ENCODE measurements around the gene MYL12B. TPM values are rescaled to one million over a fixed set of nuclear protein-coding genes. Genes with fewer than 3 reads are reported as not detected.
"Not testable (repeated sequence)": the region's sequence is repeated elsewhere in the genome, so short reads cannot be mapped to it uniquely, and the experiment has no call there.

MYL12B gene
- total RNA-seq, 1 donor from 2014 or later, result 168 TPM

GRCh38 chr18:3281456-3282400, 19.8 kb downstream of the MYL12B start:
- intact Hi-C loops (cut with micrococcal nuclease), result loop anchor here (1.0 to 5.0 kb wide), 2 partner anchors 176 to 385 kb away; no protein-coding TSS in a partner anchor
- DNase-seq (no peak), ATAC-seq (peak; percentile 85)

GRCh38 chr18:3283253-3283863, 21.4 kb downstream of the MYL12B start:
- no peak for DNase-seq
- ATAC-seq, result no peak
- intact Hi-C loops (cut with micrococcal nuclease), result loop anchor here (5.0 kb wide), 1 partner anchor 174 kb away; no protein-coding TSS in a partner anchor

- intact Hi-C loops (cut with micrococcal nuclease), result loop anchor here (5.0 kb wide), 1 partner anchor 173 kb away; no protein-coding TSS in a partner anchor
- ATAC-seq, result no peak
- DNase-seq, result no peak
Measured at GRCh38 chr18:3283908-3284307, 22.0 kb downstream of the MYL12B start.

GRCh38 chr18:3284501-3284900, 22.6 kb downstream of the MYL12B start:
- intact Hi-C loops (cut with micrococcal nuclease), result loop anchor here (5.0 kb wide), 1 partner anchor 173 kb away; no protein-coding TSS in a partner anchor
- ATAC-seq (no peak), DNase-seq (no peak)

GRCh38 chr18:3286159-3286558, 24.2 kb downstream of the MYL12B start:
- no peak for ATAC-seq
- DNase-seq, result no peak
- intact Hi-C loops (cut with micrococcal nuclease), result no loop called here

GRCh38 chr18:3293196-3293951, 31.4 kb downstream of the MYL12B start:
- DNase-seq, result no peak
- intact Hi-C loops (cut with micrococcal nuclease), result loop anchor here (10.0 kb wide), 1 partner anchor 711 kb away; no protein-coding TSS in a partner anchor
- no peak for ATAC-seq

GRCh38 chr18:3294435-3295080, 32.6 kb downstream of the MYL12B start:
- ATAC-seq, result no peak
- no peak for DNase-seq
- intact Hi-C loops (cut with micrococcal nuclease), result loop anchor here (10.0 kb wide), 1 partner anchor 710 kb away; no protein-coding TSS in a partner anchor

- peak; percentile 85 for DNase-seq
- ATAC-seq, result peak; percentile 93
- intact Hi-C loops (cut with micrococcal nuclease), result loop anchor here (10.0 kb wide), 1 partner anchor 707 kb away; no protein-coding TSS in a partner anchor
Measured at GRCh38 chr18:3297025-3297984, 35.4 kb downstream of the MYL12B start.

- intact Hi-C loops (cut with micrococcal nuclease), result no loop called here
- ATAC-seq (no peak), DNase-seq (no peak)
Measured at GRCh38 chr18:3304832-3305231, 42.9 kb downstream of the MYL12B start.

GRCh38 chr18:3305354-3305762, 43.4 kb downstream of the MYL12B start:
- DNase-seq (no peak), ATAC-seq (no peak)
- intact Hi-C loops (cut with micrococcal nuclease), result no loop called here

GRCh38 chr18:3305933-3306332, 44.0 kb downstream of the MYL12B start:
- DNase-seq (no peak), ATAC-seq (no peak)
- intact Hi-C loops (cut with micrococcal nuclease), result no loop called here

GRCh38 chr18:3306391-3306790, 44.5 kb downstream of the MYL12B start:
- DNase-seq (no peak), ATAC-seq (no peak)
- intact Hi-C loops (cut with micrococcal nuclease), result no loop called here

GRCh38 chr18:3313685-3314084, 51.8 kb downstream of the MYL12B start:
- ATAC-seq (no peak), DNase-seq (no peak)
- intact Hi-C loops (cut with micrococcal nuclease), result no loop called here

GRCh38 chr18:3315344-3315743, 53.4 kb downstream of the MYL12B start:
- intact Hi-C loops (cut with micrococcal nuclease); DNase-seq; ATAC-seq: not testable (repeated sequence)

- DNase-seq (no peak), ATAC-seq (no peak)
- intact Hi-C loops (cut with micrococcal nuclease), result no loop called here
Measured at GRCh38 chr18:3319399-3319798, 57.5 kb downstream of the MYL12B start.

GRCh38 chr18:3319894-3320454, 58.0 kb downstream of the MYL12B start:
- no peak for DNase-seq
- intact Hi-C loops (cut with micrococcal nuclease), result no loop called here
- ATAC-seq, result no peak

GRCh38 chr18:3321133-3321812, 59.3 kb downstream of the MYL12B start:
- intact Hi-C loops (cut with micrococcal nuclease), result no loop called here
- ATAC-seq (no peak), DNase-seq (no peak)
